A549 (cell line): ENCODE data around the gene GRIK1.

Source experiments
- CEBPB ChIP-seq, 2 experiments: fragments of >200 bp in 1 of 2; sonication (Bioruptor Twin) in 1 of 2; formaldehyde crosslinking in 1 of 2; IDR thresholded peaks; 2 replicates each; pipeline ENCODE4 v1.6.1; 2012 to 2016
- CHD2 ChIP-seq: fragments of 150-350 bp; IDR thresholded peaks from 2 replicates; pipeline ENCODE4 v1.6.1; 2014; ENCODE audit warnings: low read length; ENCODE audit not compliant: partially characterized antibody
- CTCF ChIP-seq: fragments of >200 bp; sonication (Bioruptor Twin); formaldehyde crosslinking; IDR thresholded peaks from 3 replicates; pipeline ENCODE4 v1.5.1; 2016
- EP300 ChIP-seq, 2 experiments: fragments of >200 bp; sonication (Bioruptor Twin); formaldehyde crosslinking; IDR thresholded peaks; 2 replicates in 1 of 2; 3 replicates in 1 of 2; pipeline ENCODE4 v1.6.1; 2016 to 2017
- FOSL2 ChIP-seq, 2 experiments: fragments of 450-650 bp in 1 of 2; fragments of >200 bp in 1 of 2; sonication (Bioruptor Twin) in 1 of 2; formaldehyde crosslinking; IDR thresholded peaks; 2 replicates each; pipeline versions ENCODE4 v1.5.0 to v1.6.1; 2016 to 2020; ENCODE audit warnings: mild to moderate bottlenecking in 1 of 2, moderate library complexity in 1 of 2
- HMGXB4 ChIP-seq: fragments of 250-450 bp; sonication (Bioruptor Pico); IDR thresholded peaks from 2 replicates; pipeline ENCODE4 v1.5.0; 2021; ENCODE audit warnings: mild to moderate bottlenecking, moderate library complexity, borderline replicate concordance
- JUNB ChIP-seq: fragments of >200 bp; sonication (Bioruptor Twin); formaldehyde crosslinking; IDR thresholded peaks from 2 replicates; pipeline ENCODE4 v1.6.1; 2016
- KDM5A ChIP-seq: fragments of 200-600 bp; sonication (generic); IDR thresholded peaks from 2 replicates; pipeline ENCODE4 v1.6.1; 2016; ENCODE audit warnings: antibody characterized with exemption, mild to moderate bottlenecking
- MAFK ChIP-seq: fragments of 450-650 bp; IDR thresholded peaks from 2 replicates; pipeline ENCODE4 v1.6.1; 2014; ENCODE audit not compliant: partially characterized antibody
- NFE2L2 ChIP-seq: fragments of 150-350 bp; conservative IDR thresholded peaks from 2 replicates; pipeline ENCODE4 v1.6.1; 2014; ENCODE audit warnings: low read length
- NR3C1 ChIP-seq: fragments of >200 bp; sonication (Bioruptor Twin); formaldehyde crosslinking; IDR thresholded peaks from 3 replicates; pipeline ENCODE4 v1.6.1; 2017
- SREBF2 ChIP-seq: fragments of 450-650 bp; IDR thresholded peaks from 2 replicates; pipeline ENCODE4 v1.6.1; 2014; ENCODE audit warnings: mild to moderate bottlenecking, moderate library complexity
- USF2 ChIP-seq: fragments of 450-650 bp; IDR thresholded peaks from 2 replicates; pipeline ENCODE4 v1.6.1; 2014; ENCODE audit warnings: antibody characterized with exemption

- TF ChIP-seq EP300 (IDR thresholded peaks at IDR 0.05) (no peak), NFE2L2 (no peak), JUNB (no peak), KDM5A (no peak), NR3C1 (no peak), CTCF (no peak), CHD2 (no peak), CEBPB (IDR thresholded peaks at IDR 0.05) (no peak), SREBF2 (no peak), USF2 (no peak), HMGXB4 (CRISPR knock-in tag) (no peak), FOSL2 (IDR thresholded peaks at IDR 0.05) (no peak), FOSL2 (CRISPR knock-in tag; IDR thresholded peaks at IDR 0.05) (no peak), MAFK (no peak)
These were observed 63.9 kb downstream of the GRIK1 start for GRCh38 chr21:29875873-29876272.
